Iris pigment epithelial cell (primary cell): ENCODE data around the gene RASGRP1.

ENCODE experiments used
- DNase-seq: peaks from one replicate; pipeline ENCODE4 v3.0.0-alpha.2; 2011; ENCODE audit warnings: low read depth

Gene RASGRP1

GRCh38 chr15:38565287-38565670 lies 665 bp upstream of the RASGRP1 start:
- DNase-seq, result no peak

GRCh38 chr15:38563723-38564519 lies 693 bp downstream of the RASGRP1 start:
- peak; percentile 62 for DNase-seq

DNA sequence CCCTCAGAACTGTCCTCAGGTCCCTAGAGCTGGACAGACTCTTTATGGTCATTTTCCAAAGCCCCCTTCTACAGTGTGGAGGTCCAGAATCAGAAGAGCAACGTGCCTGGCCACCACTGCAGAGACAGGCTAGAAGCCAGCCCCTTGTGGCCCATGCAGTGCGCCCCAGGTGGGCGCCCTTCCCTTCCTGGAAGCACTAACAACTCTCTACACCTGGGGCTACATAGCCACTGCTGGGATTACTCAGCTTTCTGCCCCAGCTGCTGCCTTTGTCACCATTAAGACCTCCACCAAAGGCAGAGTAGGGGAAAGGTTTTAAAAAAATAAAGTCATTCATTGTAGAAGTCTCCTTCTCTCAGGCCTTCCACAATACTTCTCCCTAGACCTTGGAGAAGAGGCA lies 2.3 kb downstream of the RASGRP1 start:
- no peak for DNase-seq

DNA sequence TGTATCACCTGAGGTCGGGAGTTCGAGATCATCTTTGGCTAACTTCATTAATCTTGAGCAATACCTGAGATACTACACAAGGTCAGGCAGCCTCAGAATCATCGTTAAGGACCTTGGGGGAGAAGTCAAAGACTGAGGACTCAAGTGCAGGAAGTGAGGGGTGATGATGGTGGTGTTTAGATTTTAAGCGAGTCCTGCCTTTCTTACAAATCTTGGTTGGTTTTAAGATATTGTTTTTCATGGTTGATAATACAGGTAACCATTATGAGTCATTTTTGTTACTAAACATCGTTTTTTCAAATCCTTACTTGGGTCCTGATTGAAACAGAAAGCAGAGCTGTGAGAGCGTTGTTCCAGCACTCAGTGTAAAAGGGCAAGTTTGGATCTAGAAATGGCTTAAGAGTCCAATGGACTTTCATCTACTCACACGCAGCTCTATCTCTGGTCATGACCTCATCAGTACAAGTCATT lies 4.1 kb downstream of the RASGRP1 start:
- DNase-seq, result no peak

DNA sequence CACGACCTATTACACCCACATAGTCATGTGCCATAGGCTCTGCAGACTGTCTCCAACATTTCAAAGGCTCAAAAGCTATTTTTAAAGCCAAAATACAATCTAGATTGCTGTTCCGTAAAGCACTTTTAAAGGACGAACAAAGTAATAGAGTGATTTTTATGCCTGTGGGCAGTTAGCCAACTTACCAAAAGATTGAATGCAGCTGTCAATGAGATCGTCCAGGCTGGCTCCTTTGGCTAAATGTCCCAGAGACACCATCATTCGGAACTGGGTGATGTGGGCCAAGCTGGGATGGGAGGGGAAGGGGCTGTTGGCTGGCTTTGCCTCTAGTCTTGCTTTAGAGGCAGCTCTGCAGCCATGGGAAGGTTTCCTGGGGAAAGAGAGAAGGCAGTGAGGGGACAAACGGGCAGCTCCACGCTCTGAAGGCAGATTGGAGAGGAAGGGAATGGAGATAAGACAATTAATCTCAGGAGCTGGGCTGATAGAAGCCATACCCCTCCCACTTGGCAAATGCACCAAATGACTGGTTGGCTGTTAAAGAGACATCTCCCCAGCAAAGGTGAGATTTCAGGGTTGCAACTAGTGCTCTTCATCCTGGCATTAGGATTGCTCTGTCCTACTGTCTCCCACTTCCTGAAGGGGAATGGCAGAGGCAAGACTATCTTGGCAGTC lies 4.8 kb downstream of the RASGRP1 start:
- DNase-seq, result no peak

GRCh38 chr15:38559131-38559530 lies 5.5 kb downstream of the RASGRP1 start:
- no peak for DNase-seq

DNA sequence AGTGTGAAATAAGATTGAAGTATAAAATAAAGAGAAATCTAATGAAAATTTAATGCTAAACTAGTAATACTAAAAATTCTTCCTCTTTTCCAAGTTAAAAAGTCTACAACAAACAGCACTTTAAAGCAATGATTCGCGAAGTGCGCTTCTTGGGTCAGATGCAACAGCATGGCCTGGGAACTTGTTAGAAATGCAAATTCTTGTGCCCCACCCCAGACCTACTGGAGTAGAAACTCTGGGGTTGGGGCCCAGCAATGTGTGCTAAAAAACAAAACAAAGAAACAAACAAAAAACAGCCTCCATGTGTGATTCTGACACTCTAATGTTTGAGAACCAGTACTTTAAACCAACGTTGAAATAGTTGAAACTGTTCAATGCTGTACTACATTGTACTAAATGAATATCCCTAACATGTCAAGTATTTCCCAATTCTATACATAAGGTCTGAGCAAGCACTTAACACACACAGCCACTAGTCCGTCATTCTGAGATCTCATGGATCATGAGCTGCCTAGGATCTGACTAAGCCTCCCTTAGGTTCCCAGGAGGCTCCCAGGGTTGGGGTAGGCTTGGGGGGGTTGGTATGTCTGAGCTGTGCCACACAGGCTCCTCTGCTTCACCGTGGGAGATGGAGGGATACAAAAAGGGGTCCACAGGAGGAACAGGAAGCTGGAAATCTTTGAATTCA lies 6.1 kb downstream of the RASGRP1 start:
- DNase-seq, result peak; percentile 56

GRCh38 chr15:38557921-38558320 lies 6.7 kb downstream of the RASGRP1 start:
- no peak for DNase-seq

GRCh38 chr15:38555686-38556334 lies 8.8 kb downstream of the RASGRP1 start:
- DNase-seq, result peak; percentile 82

DNA sequence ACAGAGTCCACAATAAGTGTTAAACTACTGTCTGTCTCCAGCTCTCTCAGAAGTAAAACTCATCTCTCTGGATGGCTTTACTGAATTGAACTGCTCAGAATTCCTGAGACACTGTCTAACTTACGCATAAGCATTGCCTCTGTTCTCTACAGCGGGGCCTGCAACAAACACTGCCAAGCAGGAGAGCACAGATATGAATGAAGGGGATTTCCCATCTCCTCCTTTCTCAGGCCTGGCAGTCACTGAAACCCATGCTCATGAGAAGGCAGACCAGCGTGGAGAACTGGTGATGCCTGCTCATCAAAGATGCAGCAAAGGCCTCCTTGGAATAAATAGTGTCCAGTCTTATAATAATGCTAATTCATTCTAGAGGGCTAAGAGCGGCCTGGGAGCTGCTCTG lies 10.3 kb downstream of the RASGRP1 start:
- DNase-seq, result peak; percentile 55

DNA sequence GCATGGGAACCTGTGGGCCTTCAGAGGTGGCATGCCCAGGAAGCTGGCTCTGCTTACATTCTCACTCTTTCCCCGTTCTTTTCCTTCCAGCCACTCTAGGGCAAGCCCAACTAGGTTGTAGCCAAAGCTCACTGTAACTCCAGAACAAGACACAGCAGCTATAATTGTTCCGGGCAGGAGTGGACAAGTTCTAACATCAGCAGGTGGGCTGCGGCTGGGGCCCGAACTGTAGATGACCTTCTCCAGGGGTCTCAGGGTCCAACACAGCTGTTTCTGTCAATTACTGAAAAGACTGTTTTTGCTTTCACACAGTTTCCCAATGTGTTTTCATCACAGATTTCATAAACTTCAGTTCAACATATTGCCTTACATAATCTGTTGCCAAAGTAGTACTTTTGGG lies 11.5 kb downstream of the RASGRP1 start:
- DNase-seq, result no peak

- no peak for DNase-seq
These were observed 12.6 kb downstream of the RASGRP1 start for GRCh38 chr15:38551720-38552648.

GRCh38 chr15:38549222-38549621 lies 15.4 kb downstream of the RASGRP1 start:
- DNase-seq, result peak; percentile 41

DNA sequence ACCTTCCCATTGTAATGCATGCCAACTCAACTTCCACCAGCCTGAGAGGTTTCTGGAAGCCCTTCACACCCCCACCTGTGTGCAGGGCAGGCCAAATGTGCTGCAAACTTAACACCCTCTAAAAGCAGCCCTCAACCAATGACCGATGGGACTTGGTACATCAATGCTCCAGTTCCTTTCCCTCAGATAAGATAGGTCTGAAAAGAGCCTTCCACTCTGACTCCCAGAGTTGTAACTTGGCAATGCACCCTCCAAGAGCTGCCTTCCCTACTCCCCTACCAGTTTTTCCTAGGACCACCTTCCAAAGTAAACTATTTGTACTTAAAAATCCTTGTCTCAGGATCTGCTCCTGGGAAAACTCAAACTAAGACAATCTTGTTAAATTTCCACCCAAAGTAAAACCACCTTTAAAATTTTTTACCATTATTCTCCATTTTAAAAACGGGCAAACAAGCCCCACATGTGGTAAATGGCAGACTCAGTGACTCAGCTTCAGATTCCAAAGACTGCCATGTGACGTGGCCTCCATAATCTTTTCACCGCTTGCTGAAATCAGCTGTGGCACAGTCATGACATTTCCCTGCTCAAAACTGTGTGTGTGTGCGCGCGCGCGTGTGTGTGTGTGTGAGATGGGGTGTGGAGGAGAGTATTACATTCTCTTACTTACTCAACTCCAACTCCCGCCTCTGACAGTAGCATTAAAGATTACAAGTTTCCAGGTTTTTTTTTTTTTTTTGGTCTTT lies 17.2 kb downstream of the RASGRP1 start:
- DNase-seq, result peak; percentile 57

GRCh38 chr15:38545179-38545578 lies 19.4 kb downstream of the RASGRP1 start:
- no peak for DNase-seq

- DNase-seq, result no peak
These were observed 23.6 kb downstream of the RASGRP1 start for GRCh38 chr15:38541026-38541425.

- DNase-seq, result no peak
These were observed 24.1 kb downstream of the RASGRP1 start for GRCh38 chr15:38540510-38540909.

DNA sequence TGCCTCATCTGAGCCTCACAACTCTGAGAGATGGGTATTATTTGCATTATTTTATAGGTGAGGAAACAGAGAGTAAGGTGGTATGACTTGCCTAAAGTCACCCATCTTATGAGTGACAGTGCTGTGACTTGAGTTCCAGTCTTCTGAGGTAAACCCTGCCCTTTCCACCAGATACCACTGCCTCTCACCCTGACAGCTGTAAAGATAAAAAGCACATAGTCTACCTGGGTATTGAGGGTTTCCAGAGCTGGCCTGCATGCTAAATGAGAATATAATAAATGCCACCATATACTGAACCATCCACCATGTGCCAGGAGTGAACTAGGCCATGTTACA lies 25.6 kb downstream of the RASGRP1 start:
- DNase-seq, result no peak

- DNase-seq, result no peak
These were observed 26.1 kb downstream of the RASGRP1 start for GRCh38 chr15:38538328-38539007.

GRCh38 chr15:38536201-38536676 lies 28.4 kb downstream of the RASGRP1 start:
- peak; percentile 96 for DNase-seq
